Subcutaneous adipose tissue (tissue), 4 donors: Measurements from ENCODE around the gene VWA8. TPM values are rescaled to one million over a fixed set of nuclear protein-coding genes. Genes with fewer than 3 reads are reported as not detected.

Experiments used
- total RNA-seq, 4 donors: library from RNA; depleted of rRNA; stranded (reverse); fragments of >200 nt; gene quantifications; one replicate each; pipeline ENCODE4 v1.1.0, GENCODE V29; 2016
- TF ChIP-seq, protein P1 (sequence below): fragments of 450-650 bp; IDR thresholded peaks from one replicate; pipeline ENCODE4 v1.5.1; 2016; ENCODE audit warnings: low read depth, mild to moderate bottlenecking, control low read depth, antibody characterized with exemption, moderate library complexity

The VWA8 gene
- total RNA-seq, 4 donors from 2014 or later, result 18.1 to 28.3 (median 20.3) TPM

DNA sequence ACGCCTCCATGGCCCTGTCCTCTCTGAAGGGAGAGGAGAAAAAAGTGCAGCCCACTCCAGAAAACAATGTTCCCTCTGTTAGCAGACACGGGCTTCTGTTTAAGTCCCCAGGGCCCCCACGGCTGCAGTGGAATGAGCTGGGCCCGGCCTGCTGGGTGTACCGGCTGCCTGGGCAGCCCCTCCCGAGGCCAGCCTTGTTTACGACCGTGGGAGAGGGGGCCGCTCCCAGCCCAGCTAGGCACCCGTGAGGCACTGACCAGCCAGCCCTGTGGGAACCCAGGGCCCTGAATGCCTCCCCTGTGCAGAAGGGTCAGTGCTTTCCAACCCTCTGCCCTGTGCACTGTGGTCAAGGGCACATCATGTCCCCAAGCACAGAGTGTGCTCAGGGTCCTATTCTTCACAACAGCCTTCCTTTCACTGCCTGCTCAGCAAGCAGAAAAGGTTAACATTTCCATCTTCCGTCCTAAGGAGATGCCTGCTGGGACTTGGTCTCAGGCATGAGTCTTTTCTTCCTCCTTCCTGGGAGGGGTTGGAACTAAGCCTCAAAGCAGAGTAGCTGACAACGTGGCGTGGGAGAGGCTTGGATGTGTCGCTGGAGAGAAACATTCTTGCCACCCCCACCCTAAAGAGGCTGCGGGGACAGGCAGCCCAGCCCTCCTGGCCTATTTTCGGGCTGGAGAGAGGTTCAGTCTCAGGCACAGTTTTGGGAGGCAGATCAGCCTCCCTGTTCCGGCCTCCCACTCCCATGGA, 413.5 kb downstream of the VWA8 start:
- TF ChIP-seq, protein P1, sequence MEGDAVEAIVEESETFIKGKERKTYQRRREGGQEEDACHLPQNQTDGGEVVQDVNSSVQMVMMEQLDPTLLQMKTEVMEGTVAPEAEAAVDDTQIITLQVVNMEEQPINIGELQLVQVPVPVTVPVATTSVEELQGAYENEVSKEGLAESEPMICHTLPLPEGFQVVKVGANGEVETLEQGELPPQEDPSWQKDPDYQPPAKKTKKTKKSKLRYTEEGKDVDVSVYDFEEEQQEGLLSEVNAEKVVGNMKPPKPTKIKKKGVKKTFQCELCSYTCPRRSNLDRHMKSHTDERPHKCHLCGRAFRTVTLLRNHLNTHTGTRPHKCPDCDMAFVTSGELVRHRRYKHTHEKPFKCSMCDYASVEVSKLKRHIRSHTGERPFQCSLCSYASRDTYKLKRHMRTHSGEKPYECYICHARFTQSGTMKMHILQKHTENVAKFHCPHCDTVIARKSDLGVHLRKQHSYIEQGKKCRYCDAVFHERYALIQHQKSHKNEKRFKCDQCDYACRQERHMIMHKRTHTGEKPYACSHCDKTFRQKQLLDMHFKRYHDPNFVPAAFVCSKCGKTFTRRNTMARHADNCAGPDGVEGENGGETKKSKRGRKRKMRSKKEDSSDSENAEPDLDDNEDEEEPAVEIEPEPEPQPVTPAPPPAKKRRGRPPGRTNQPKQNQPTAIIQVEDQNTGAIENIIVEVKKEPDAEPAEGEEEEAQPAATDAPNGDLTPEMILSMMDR, result no peak

DNA sequence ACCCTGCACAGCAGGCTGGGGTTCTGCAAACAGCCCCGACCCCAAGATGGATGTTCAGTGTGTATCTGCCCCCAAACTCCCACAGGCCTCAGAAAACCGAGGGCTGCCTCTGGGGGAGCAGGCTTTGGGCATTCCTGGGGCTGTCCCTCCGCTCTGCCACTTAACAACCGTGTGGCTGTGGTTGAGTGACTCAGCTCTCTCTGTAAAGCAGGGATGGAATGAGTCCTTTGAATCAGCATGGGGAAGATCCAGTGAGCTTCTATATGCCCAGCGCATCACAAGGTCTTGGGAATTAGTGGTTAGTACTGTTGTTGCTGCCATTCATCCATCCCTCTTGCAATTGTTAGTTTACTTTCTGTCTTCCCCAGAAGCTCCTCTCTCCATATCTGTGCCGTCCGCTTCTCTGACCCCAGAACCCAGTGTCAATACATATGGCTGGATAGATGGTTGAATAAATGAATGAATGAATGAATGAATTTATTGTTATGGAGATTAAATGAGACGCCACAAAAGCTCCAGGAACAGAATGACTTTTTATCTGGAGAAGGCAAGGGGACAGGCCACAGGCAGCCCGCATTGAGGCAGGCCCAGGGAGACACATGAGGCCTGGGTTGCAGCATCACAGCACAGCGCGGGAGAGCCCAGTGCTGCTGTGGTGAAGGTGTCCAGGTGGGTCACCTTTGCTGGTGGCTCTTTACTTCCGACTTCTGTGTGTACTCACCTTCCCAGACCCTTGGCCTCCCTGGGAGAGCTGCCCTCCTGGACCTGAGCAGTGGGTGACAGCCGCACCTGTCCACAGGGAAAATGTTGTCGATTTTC, 414.3 kb downstream of the VWA8 start:
- TF ChIP-seq, protein P1, result no peak

DNA sequence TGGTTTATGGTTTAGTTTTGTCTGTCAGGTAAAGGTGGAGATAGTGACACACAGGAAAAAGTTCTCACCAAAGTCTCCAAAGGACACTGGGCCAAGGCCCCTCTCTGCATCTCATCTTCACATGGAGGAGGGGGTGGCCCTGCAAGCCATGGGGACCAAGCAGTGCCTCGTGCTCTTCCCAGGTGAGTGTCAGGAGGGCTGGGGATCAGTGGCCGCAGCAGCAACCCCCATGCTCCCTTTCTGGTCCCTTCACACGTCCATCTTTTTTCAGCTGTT, 415.5 kb downstream of the VWA8 start:
- TF ChIP-seq, protein P1, result no peak

DNA sequence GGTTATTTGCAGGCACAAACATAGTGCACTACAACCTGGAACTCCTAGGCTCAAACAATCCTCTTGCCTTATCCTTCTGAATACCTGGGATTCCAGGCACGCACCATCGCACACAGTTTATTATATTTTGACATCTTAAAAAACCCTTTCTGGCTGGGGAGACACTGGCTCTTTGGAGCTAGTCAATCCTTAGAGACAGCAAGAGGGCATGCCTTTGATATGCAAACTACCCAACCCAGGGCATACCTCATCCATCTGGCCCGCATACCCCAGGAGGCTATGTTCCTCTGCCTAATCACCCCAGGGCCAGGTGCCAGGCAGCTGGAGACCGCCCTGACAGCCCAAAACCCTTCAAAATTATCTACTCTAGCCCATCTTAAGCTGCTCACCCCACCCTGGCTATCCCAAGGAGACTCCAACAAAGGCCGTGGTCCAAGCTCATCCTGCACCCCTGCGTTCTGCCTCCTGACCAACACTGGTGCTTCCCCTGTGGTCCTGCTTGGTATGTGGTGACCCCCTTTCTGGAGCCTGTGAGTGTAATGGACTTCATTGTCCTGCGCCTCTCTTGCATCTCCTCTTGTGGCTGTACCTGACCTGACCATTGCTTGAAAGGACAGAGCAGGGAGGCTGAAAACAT, 417.1 kb downstream of the VWA8 start:
- TF ChIP-seq, protein P1, result no peak

DNA sequence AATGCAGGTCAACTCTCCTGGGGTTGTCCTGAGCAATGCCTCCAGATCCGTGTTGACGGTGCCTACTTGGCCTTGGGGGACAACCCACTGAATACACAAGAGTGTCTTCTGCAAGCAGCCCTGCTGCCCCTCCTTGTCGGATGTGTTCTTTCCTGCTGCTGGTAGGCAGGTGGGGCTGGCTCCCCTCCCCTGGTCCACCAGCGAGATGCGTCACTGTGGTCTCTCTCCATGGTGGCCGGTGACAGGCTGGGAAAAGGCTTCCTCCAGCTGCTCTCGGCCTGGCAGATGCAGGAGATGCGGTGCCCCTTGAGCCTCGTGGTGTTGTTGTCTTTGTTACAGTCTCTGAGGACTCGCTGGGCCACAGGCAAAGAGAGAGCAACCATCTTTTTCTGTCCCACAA, 418.6 kb downstream of the VWA8 start:
- TF ChIP-seq, protein P1, result no peak

DNA sequence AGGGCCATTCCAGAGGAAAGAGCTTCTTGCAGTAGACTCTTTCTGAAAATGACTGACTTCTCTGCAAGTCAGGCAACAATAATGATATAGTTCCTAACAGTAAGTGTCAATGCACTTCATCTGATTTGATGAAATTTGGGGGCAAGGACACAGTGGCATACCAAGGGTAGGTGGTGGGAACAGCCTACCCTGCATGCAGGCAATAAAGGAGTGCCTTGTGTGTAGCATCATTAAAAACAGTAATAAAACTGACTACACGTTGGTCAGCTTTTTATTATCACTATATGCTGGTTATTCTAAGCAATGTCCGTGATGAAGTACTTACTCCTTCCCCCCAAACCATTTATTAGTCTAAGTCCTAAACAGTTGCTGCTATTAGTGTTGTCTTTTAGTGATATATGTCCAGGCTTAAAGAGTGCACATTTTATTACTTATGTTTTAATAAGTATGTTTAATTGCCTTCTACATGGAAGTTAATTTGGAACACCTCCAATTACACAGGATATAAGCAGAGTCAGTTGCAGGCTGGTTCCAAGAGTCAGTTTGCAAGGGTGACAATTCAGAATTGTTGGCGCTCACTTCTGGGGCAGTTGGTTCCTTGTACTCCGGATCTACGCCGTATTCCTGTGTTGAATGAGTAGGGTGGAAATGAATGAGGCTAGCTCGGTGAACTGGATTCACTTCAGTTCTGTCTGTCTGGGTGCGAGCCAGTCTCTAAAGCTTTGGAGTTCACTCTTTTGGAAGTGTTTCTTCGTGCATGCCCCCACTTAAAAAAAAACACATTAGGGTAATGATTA, 419.6 kb downstream of the VWA8 start:
- TF ChIP-seq, protein P1, result no peak
